CD14-positive monocyte (primary cell): ENCODE measurements around the gene ACAD8. TPM values are rescaled to one million over a fixed set of nuclear protein-coding genes. Genes with fewer than 3 reads are reported as not detected.
"Not testable (repeated sequence)": the region's sequence is repeated elsewhere in the genome, so short reads cannot be mapped to it uniquely, and the experiment has no call there.

Experiments
- DNase-seq, 3 donors: peaks; one replicate each; pipeline ENCODE4 v3.0.0-alpha.2; 2011 to 2022
- H2AFZ ChIP-seq: 2 replicates; pipeline ENCODE4 v1.6.0; 2012; ENCODE audit warnings: mild to moderate bottlenecking, low read depth, low read length, inconsistent platforms; ENCODE audit not compliant: insufficient read depth, poor library complexity, severe bottlenecking
- H3K27ac ChIP-seq, 2 donors: 1 replicate in 1 of 2; 2 replicates in 1 of 2; pipeline ENCODE4 v1.5.1; 2012 to 2013; ENCODE audit warnings: low read length in 2 of 2, control low read depth in 1 of 2, inconsistent platforms in 1 of 2, low read depth in 1 of 2, mild to moderate bottlenecking in 1 of 2
- H3K27me3 ChIP-seq, 2 donors: one replicate each; pipeline versions ENCODE4 v1.6.0 to v1.6.1; 2011 to 2013; ENCODE audit warnings: low read length in 2 of 2; ENCODE audit not compliant: control insufficient read depth in 2 of 2, insufficient read depth in 2 of 2
- H3K36me3 ChIP-seq, 2 donors: replicated peaks in 1 of 2; 1 replicate in 1 of 2; 2 replicates in 1 of 2; pipeline versions ENCODE4 v1.5.1 to v1.6.1; 2012 to 2013; ENCODE audit warnings: low read length in 2 of 2, control low read depth in 1 of 2, inconsistent platforms in 1 of 2, mild to moderate bottlenecking in 1 of 2; ENCODE audit not compliant: insufficient read depth in 2 of 2, control insufficient read depth in 1 of 2
- H3K4me1 ChIP-seq, 2 donors: 1 replicate in 1 of 2; 2 replicates in 1 of 2; pipeline versions ENCODE4 v1.5.1 to v1.6.1; 2012 to 2013; ENCODE audit warnings: low read length in 2 of 2, control low read depth in 1 of 2, inconsistent platforms in 1 of 2, mild to moderate bottlenecking in 1 of 2, moderate library complexity in 1 of 2; ENCODE audit not compliant: insufficient read depth in 2 of 2, control insufficient read depth in 1 of 2
- H3K4me2 ChIP-seq: replicated peaks from 2 replicates; pipeline ENCODE3; 2012; ENCODE audit warnings: low read length, moderate library complexity, mild to moderate bottlenecking; ENCODE audit not compliant: poor library complexity, severe bottlenecking; ENCODE audit errors: extremely low read depth
- H3K4me3 ChIP-seq, 3 experiments: fragments of 200-600 bp in 1 of 3; sonication (generic) in 1 of 3; replicated peaks in 1 of 3; 1 replicate in 2 of 3; 2 replicates in 1 of 3; pipeline ENCODE4 v1.5.1; 2011 to 2013; ENCODE audit warnings: low read length in 3 of 3, mild to moderate bottlenecking in 3 of 3, control low read depth in 2 of 3, low read depth in 2 of 3, inconsistent platforms in 1 of 3, moderate library complexity in 1 of 3
- H3K79me2 ChIP-seq: 2 replicates; pipeline ENCODE4 v1.6.0; 2012; ENCODE audit warnings: mild to moderate bottlenecking, control low read depth, inconsistent platforms, low read length, moderate library complexity; ENCODE audit not compliant: insufficient read depth
- H3K9ac ChIP-seq: 2 replicates; pipeline ENCODE4 v1.6.0; 2017; ENCODE audit warnings: low read length, mild to moderate bottlenecking; ENCODE audit not compliant: insufficient read depth, poor library complexity, severe bottlenecking
- H3K9me3 ChIP-seq, 2 donors: replicated peaks in 1 of 2; 1 replicate in 1 of 2; 2 replicates in 1 of 2; pipeline versions ENCODE4 v1.5.1 to v1.6.1; 2012 to 2013; ENCODE audit warnings: low read length in 2 of 2, control low read depth in 1 of 2; ENCODE audit not compliant: control insufficient read depth in 1 of 2, insufficient read depth in 1 of 2
- H4K20me1 ChIP-seq: 2 replicates; pipeline ENCODE4 v1.6.0; 2012; ENCODE audit warnings: mild to moderate bottlenecking, low read length, control low read depth, moderate library complexity; ENCODE audit not compliant: insufficient read depth
- H3K27ac Mint-ChIP-seq, 7 donors: one replicate each; pipeline ENCODE4 v1.8.0; 2020; ENCODE audit warnings: mild to moderate bottlenecking in 7 of 7, mixed read lengths in 7 of 7, moderate library complexity in 6 of 7, inconsistent platforms in 2 of 7
- H3K27me3 Mint-ChIP-seq, 3 donors: one replicate each; pipeline ENCODE4 v1.8.0; 2021 to 2022; ENCODE audit warnings: low read depth in 3 of 3, mild to moderate bottlenecking in 3 of 3, mixed read lengths in 3 of 3, moderate library complexity in 3 of 3, inconsistent platforms in 1 of 3
- H3K36me3 Mint-ChIP-seq, 2 donors: one replicate each; pipeline ENCODE4 v1.8.0; 2020; ENCODE audit warnings: mixed read lengths in 2 of 2, inconsistent platforms in 1 of 2, mild to moderate bottlenecking in 1 of 2
- H3K4me1 Mint-ChIP-seq: one replicate; pipeline ENCODE4 v1.8.0; 2020; ENCODE audit warnings: mild to moderate bottlenecking, mixed read lengths
- H3K4me3 Mint-ChIP-seq, 2 donors: one replicate each; pipeline ENCODE4 v1.8.0; 2020; ENCODE audit warnings: mild to moderate bottlenecking in 2 of 2, mixed read lengths in 2 of 2, moderate library complexity in 1 of 2
- H3K9me3 Mint-ChIP-seq, 7 donors: one replicate each; pipeline ENCODE4 v1.8.0; 2020 to 2022; ENCODE audit warnings: mixed read lengths in 7 of 7, mild to moderate bottlenecking in 6 of 7, moderate library complexity in 6 of 7, inconsistent platforms in 2 of 7
- WGBS: methylation state at CpG from one replicate; pipeline ENCODE4 v1.1.5; 2013; ENCODE audit warnings: missing lambda C conversion rate; ENCODE audit not compliant: insufficient coverage; 5-methylcytosine and 5-hydroxymethylcytosine counted together
- intact Hi-C, 2 donors: fragments of 100-400 bp; cut with micrococcal nuclease; formaldehyde crosslinking; loops; one replicate each; pipeline versions ENCODE4 v1.15.0 to v1.15.1; 2023
- polyA plus RNA-seq, 3 donors: library from polyadenylated mRNA; depleted of rRNA in 1 of 3; unstranded in 2 of 3; stranded (reverse) in 1 of 3; fragments of 300-500 nt in 2 of 3; fragments of >200 nt in 1 of 3; fragmentation: Illumina TruSeq in 2 of 3; gene quantifications; 1 replicate in 2 of 3; 2 replicates in 1 of 3; pipeline ENCODE4 v1.2.3, GENCODE V29; 2012 to 2021
- TF ChIP-seq, protein P1 (sequence below): fragments of 200-600 bp; IDR thresholded peaks from one replicate; pipeline ENCODE4 v1.8.0; 2022; ENCODE audit warnings: antibody characterized with exemption, mild to moderate bottlenecking

The ACAD8 gene
- polyA plus RNA-seq, 3 donors = 16.7 to 37.2 (median 19.3) TPM

DNA sequence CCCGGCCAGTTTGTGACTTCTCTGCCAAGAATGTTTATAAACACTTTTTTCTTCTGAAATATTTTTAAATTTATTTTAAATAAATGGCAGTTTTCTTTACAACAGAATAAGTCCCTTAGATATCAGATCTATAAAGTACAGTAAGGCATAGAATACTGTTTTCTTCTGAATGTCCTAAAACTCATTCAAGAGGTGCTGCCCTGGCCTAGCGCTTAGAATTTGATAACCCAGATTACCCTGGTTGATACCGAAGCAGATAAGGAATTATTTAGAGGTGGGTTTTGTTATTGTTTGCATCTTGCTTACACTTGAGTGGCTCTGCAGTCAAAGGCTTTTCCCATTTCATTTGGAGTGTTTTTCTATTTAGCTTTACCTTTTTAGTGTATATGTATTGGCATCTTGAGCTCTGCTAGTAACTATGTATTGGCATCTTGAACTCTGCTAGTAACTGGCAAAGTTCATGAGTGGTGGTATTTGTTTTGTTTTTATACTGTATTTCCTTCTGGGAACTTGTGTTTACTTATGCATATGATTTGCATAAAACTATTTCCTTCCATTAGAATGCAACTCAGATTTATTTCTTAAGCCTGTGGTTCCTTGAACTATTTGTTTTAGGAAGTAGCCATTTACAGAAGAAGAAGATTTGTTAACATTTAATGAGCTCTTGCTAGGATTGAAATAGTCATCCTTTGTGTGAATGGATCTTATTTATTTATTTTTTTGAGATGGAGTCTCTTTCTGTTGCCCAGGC lies 1.2 kb downstream of the ACAD8 start:
- WGBS = 94% methylated on average over 2 of the region's 3 CpGs
- Histone ChIP-seq H3K9ac (no peak overlapping the region), H3K79me2 (peaks cover 17% of the 10 kb centered on the region), H3K4me3 (peak overlapping the region in 1 of 3 experiments; percentile 97), H3K4me2 (peak overlapping the region; percentile 86), H3K9me3 (no peaks in the 10 kb centered on the region), H3K36me3 (peaks cover 12 to 35% of the 10 kb centered on the region in 2 donors), H2AFZ (peak overlapping the region; percentile 98), H3K27me3 (peaks cover 0 to 8% of the 10 kb centered on the region in 2 donors), H4K20me1 (peaks cover 6% of the 10 kb centered on the region), H3K4me1 (peaks cover 33 to 37% of the 10 kb centered on the region in 2 donors), H3K27ac (no peak overlapping the region)
- peak overlapping the region in 1 of 2 donors; percentile 96 for H3K4me3 Mint-ChIP-seq
- DNase-seq = no peak
- H3K27me3 Mint-ChIP-seq = peaks cover 4 to 11% (median 9%) of the 10 kb centered on the region in 3 donors
- TF ChIP-seq, protein P1, sequence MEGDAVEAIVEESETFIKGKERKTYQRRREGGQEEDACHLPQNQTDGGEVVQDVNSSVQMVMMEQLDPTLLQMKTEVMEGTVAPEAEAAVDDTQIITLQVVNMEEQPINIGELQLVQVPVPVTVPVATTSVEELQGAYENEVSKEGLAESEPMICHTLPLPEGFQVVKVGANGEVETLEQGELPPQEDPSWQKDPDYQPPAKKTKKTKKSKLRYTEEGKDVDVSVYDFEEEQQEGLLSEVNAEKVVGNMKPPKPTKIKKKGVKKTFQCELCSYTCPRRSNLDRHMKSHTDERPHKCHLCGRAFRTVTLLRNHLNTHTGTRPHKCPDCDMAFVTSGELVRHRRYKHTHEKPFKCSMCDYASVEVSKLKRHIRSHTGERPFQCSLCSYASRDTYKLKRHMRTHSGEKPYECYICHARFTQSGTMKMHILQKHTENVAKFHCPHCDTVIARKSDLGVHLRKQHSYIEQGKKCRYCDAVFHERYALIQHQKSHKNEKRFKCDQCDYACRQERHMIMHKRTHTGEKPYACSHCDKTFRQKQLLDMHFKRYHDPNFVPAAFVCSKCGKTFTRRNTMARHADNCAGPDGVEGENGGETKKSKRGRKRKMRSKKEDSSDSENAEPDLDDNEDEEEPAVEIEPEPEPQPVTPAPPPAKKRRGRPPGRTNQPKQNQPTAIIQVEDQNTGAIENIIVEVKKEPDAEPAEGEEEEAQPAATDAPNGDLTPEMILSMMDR = no peak
- intact Hi-C loops = loop anchor here (1.0 to 5.0 kb wide), 2 partner anchors 29 to 37 kb away; no protein-coding TSS in a partner anchor
- H3K9me3 Mint-ChIP-seq = no peaks in the 10 kb centered on the region
- no peak overlapping the region for H3K27ac Mint-ChIP-seq
- peaks cover 35% of the 10 kb centered on the region for H3K4me1 Mint-ChIP-seq
- H3K36me3 Mint-ChIP-seq = peaks cover 29 to 36% of the 10 kb centered on the region in 2 donors

DNA sequence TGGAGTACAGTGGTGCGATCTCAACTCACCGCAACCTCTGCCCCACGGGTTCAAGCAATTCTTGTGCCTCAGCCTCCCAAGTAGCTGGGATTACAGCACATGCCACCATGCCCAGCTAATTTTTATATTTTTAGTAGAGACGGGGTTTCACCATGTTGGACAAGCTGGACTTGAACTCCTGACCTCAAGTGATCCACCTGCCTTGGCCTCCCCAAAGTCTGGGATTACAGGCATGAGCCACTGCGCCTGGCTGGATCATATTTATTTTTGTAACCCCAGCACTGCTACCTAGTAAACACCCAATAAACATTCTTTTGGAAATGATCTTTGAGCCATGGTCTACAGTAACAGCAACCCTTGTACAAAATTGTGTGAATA lies 1.8 kb downstream of the ACAD8 start:
- H3K9ac ChIP-seq, H3K4me2 ChIP-seq, DNase-seq, H3K27ac Mint-ChIP-seq, H3K9me3 Mint-ChIP-seq, H3K4me3 ChIP-seq, H4K20me1 ChIP-seq, H3K27ac ChIP-seq, intact Hi-C loops, H3K9me3 ChIP-seq, H3K4me3 Mint-ChIP-seq, H2AFZ ChIP-seq: not testable (repeated sequence)
- WGBS = no CpG with 5 or more reads among the region's 5 CpGs
- H3K36me3 ChIP-seq = peaks cover 17 to 35% of the 10 kb centered on the region in 2 donors
- Mint-ChIP-seq H3K4me1 (peaks cover 36% of the 10 kb centered on the region), H3K27me3 (peaks cover 4 to 14% (median 11%) of the 10 kb centered on the region in 3 donors), H3K36me3 (peaks cover 32 to 39% of the 10 kb centered on the region in 2 donors)
- peaks cover 0 to 10% of the 10 kb centered on the region in 2 donors for H3K27me3 ChIP-seq
- H3K79me2 ChIP-seq = peaks cover 17% of the 10 kb centered on the region
- H3K4me1 ChIP-seq = peaks cover 34 to 37% of the 10 kb centered on the region in 2 donors
